CD4-positive, alpha-beta T cell (primary cell): ENCODE data around the gene FAM227A. TPM values are rescaled to one million over a fixed set of nuclear protein-coding genes. Genes with fewer than 3 reads are reported as not detected.

Source experiments
- ATAC-seq: fragments of 200-7000 bp; cut with Tn5 transposase; one replicate; pipeline ENCODE4 v1.10.0; 2022; ENCODE audit warnings: mild to moderate bottlenecking; ENCODE audit not compliant: poor library complexity
- CTCF ChIA-PET: fragments of 350-600 bp; sonication (Branson Sonifier 250); formaldehyde crosslinking; loops from one replicate; lab custom pipeline; 2021; ENCODE audit warnings: antibody characterized with exemption, inconsistent platforms; lab: Charles Lee
- POLR2A ChIA-PET: fragments of 350-600 bp; sonication (Branson Sonifier 250); formaldehyde crosslinking; loops from one replicate; lab custom pipeline; 2021; ENCODE audit warnings: antibody characterized with exemption, inconsistent platforms; lab: Charles Lee
- DNase-seq, 14 experiments: peaks; one replicate each; pipeline ENCODE4 v3.0.0-alpha.2; 2013 to 2020; ENCODE audit warnings: mixed read lengths in 2 of 14
- H3K27ac ChIP-seq, 2 donors: one replicate each; pipeline versions ENCODE4 v1.5.1 to v1.7.0; 2013; ENCODE audit warnings: low read length in 2 of 2, low read depth in 1 of 2, mild to moderate bottlenecking in 1 of 2
- H3K27me3 ChIP-seq, 2 experiments: 1 replicate in 1 of 2; 2 replicates in 1 of 2; pipeline versions ENCODE4 v1.6.1 to v1.7.0; 2013; ENCODE audit warnings: low read length in 2 of 2, control low read depth in 1 of 2, mild to moderate bottlenecking in 1 of 2, moderate library complexity in 1 of 2; ENCODE audit not compliant: insufficient read depth in 2 of 2, control insufficient read depth in 1 of 2
- H3K36me3 ChIP-seq: one replicate; pipeline ENCODE4 v1.6.1; 2013; ENCODE audit warnings: low read length, control low read depth; ENCODE audit not compliant: insufficient read depth
- H3K4me1 ChIP-seq: one replicate; pipeline ENCODE4 v1.6.1; 2013; ENCODE audit warnings: low read length, control low read depth; ENCODE audit not compliant: insufficient read depth
- H3K4me3 ChIP-seq: one replicate; pipeline ENCODE4 v1.5.1; 2013; ENCODE audit warnings: mild to moderate bottlenecking, low read length, moderate library complexity
- H3K9me3 ChIP-seq, 2 experiments: 1 replicate in 1 of 2; 2 replicates in 1 of 2; pipeline versions ENCODE4 v1.6.1 to v1.7.0; 2013; ENCODE audit warnings: low read length in 2 of 2, mild to moderate bottlenecking in 2 of 2, control low read depth in 1 of 2, moderate library complexity in 1 of 2; ENCODE audit not compliant: control insufficient read depth in 1 of 2, insufficient read depth in 1 of 2
- H3K27ac Mint-ChIP-seq: one replicate; pipeline ENCODE4 v1.8.0; 2020; ENCODE audit warnings: mixed read lengths
- H3K27me3 Mint-ChIP-seq: one replicate; pipeline ENCODE4 v1.8.0; 2021; ENCODE audit warnings: mixed read lengths
- H3K36me3 Mint-ChIP-seq: one replicate; pipeline ENCODE4 v1.8.0; 2021; ENCODE audit warnings: low read depth, mixed read lengths
- H3K4me1 Mint-ChIP-seq: one replicate; pipeline ENCODE4 v1.8.0; 2021; ENCODE audit warnings: low read depth, mixed read lengths
- H3K4me3 Mint-ChIP-seq: one replicate; pipeline ENCODE4 v1.8.0; 2020; ENCODE audit warnings: mild to moderate bottlenecking, mixed read lengths
- H3K9me3 Mint-ChIP-seq: one replicate; pipeline ENCODE4 v1.8.0; 2020; ENCODE audit warnings: mixed read lengths
- intact Hi-C, 2 experiments: fragments of 100-400 bp; cut with DNase I in 1 of 2; cut with micrococcal nuclease in 1 of 2; formaldehyde crosslinking; loops; one replicate each; pipeline versions ENCODE4 v1.15.1 to v1.9.0; 2023 to 2025; cut with DNase I, micrococcal nuclease
- total RNA-seq, 174 experiments: library from RNA in 2 of 174; stranded (reverse) in 2 of 174; gene quantifications; one replicate each; pipeline ENCODE4 v1.2.3 and lab custom pipeline; 2021 to 2026
- TF ChIP-seq, protein P1 (sequence below): fragments of 200-600 bp; IDR thresholded peaks from one replicate; pipeline ENCODE4 v1.8.0; 2022; ENCODE audit warnings: antibody characterized with exemption, mild to moderate bottlenecking

The FAM227A gene
- total RNA-seq, 2 experiments from 2014 or later = 0.34 to 0.91 TPM

GRCh38 chr22:38613588-38613987 lies 42.6 kb downstream of the FAM227A start:
- POLR2A ChIA-PET = no interaction called here
- Histone ChIP-seq H3K27me3 (peaks cover 0 to 3% of the 10 kb centered on the region in 2 experiments), H3K4me1 (no peaks in the 10 kb centered on the region), H3K9me3 (peaks cover 10 to 11% of the 10 kb centered on the region in 2 experiments), H3K27ac (no peak overlapping the region), H3K4me3 (no peak overlapping the region), H3K36me3 (no peaks in the 10 kb centered on the region)
- intact Hi-C loops = no loop called here
- H3K27me3 Mint-ChIP-seq = peaks cover 9% of the 10 kb centered on the region
- no peak overlapping the region for H3K4me3 Mint-ChIP-seq
- H3K36me3 Mint-ChIP-seq = no peaks in the 10 kb centered on the region
- no peak for DNase-seq
- TF ChIP-seq, protein P1, sequence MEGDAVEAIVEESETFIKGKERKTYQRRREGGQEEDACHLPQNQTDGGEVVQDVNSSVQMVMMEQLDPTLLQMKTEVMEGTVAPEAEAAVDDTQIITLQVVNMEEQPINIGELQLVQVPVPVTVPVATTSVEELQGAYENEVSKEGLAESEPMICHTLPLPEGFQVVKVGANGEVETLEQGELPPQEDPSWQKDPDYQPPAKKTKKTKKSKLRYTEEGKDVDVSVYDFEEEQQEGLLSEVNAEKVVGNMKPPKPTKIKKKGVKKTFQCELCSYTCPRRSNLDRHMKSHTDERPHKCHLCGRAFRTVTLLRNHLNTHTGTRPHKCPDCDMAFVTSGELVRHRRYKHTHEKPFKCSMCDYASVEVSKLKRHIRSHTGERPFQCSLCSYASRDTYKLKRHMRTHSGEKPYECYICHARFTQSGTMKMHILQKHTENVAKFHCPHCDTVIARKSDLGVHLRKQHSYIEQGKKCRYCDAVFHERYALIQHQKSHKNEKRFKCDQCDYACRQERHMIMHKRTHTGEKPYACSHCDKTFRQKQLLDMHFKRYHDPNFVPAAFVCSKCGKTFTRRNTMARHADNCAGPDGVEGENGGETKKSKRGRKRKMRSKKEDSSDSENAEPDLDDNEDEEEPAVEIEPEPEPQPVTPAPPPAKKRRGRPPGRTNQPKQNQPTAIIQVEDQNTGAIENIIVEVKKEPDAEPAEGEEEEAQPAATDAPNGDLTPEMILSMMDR = no peak
- H3K4me1 Mint-ChIP-seq = no peaks in the 10 kb centered on the region
- peaks cover 4% of the 10 kb centered on the region for H3K9me3 Mint-ChIP-seq
- H3K27ac Mint-ChIP-seq = no peak overlapping the region
- CTCF ChIA-PET = no interaction called here
- no peak for ATAC-seq

DNA sequence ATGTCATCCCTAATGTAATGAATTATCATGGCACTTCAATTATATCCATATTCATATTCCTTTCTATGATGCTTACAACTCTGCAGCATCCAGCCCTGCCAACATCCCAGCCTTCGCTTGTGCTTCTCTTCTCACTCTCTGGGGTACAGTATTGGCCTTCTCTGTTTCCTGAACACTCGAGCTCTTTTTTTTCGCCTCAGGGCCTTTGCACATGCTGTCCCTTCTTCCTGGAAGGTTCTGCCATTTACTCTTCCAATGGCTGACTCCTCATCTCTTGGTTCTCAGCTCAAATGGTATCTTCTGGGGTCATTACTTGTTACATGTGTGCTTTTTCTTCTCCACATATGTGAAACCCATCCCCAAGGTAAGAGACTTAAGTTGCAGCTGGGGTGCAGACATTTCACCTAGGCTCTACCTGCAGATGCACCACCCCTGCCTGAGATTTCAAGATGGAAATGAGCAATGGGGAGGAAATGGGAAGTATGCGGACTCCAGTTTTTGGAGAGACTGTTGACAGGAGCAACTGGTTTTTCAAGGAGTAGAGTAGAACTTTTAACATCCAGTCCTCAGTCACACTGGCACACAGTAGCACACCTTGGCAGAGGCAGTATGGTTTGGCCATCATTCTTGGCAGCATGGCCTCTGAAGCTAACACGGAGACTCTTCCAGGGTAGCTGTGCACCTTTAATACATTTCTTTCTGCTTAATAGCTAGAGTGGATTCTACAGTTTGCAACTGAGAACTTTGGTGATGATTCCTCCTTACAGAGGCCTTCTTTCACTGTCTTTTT lies 43.8 kb downstream of the FAM227A start:
- intact Hi-C loops = no loop called here
- H3K4me3 ChIP-seq = no peak overlapping the region
- ChIA-PET CTCF (no interaction called here), POLR2A (no interaction called here)
- H3K36me3 ChIP-seq = no peaks in the 10 kb centered on the region
- TF ChIP-seq, protein P1 = no peak
- Mint-ChIP-seq H3K4me3 (no peak overlapping the region), H3K36me3 (no peaks in the 10 kb centered on the region), H3K9me3 (no peaks in the 10 kb centered on the region), H3K27me3 (peaks cover 9% of the 10 kb centered on the region), H3K27ac (no peak overlapping the region), H3K4me1 (no peaks in the 10 kb centered on the region)
- no peak for DNase-seq
- ATAC-seq = no peak
- H3K9me3 ChIP-seq = peaks cover 0 to 4% of the 10 kb centered on the region in 2 experiments
- H3K27ac ChIP-seq = no peak overlapping the region
- no peaks in the 10 kb centered on the region for H3K4me1 ChIP-seq
- no peaks in the 10 kb centered on the region for H3K27me3 ChIP-seq

- DNase-seq (no peak), ATAC-seq (no peak)
- no peaks in the 10 kb centered on the region for H3K4me1 ChIP-seq
- intact Hi-C loops = no loop called here
- no peaks in the 10 kb centered on the region for H3K9me3 ChIP-seq
- TF ChIP-seq, protein P1 = no peak
- no peak overlapping the region for H3K27ac ChIP-seq
- no peaks in the 10 kb centered on the region for H3K36me3 Mint-ChIP-seq
- H3K36me3 ChIP-seq = no peaks in the 10 kb centered on the region
- ChIA-PET POLR2A (no interaction called here), CTCF (no interaction called here)
- no peaks in the 10 kb centered on the region for H3K4me1 Mint-ChIP-seq
- no peaks in the 10 kb centered on the region for H3K27me3 ChIP-seq
- H3K27me3 Mint-ChIP-seq = peaks cover 6% of the 10 kb centered on the region
- H3K27ac Mint-ChIP-seq = no peak overlapping the region
- no peak overlapping the region for H3K4me3 Mint-ChIP-seq
- no peak overlapping the region for H3K4me3 ChIP-seq
- H3K9me3 Mint-ChIP-seq = no peaks in the 10 kb centered on the region
Observed at GRCh38 chr22:38611559-38611958, 44.6 kb downstream of the FAM227A start.
